HEK293 (cell line): ENCODE measurements around the gene SLC6A17.

ENCODE experiments used
- CTCF ChIA-PET: fragments of 350-600 bp; formaldehyde crosslinking; extraction: SDS; loops from one replicate; lab custom pipeline; 2021; ENCODE audit warnings: antibody characterized with exemption; lab: Yijun Ruan, JAX
- POLR2A ChIA-PET: fragments of 300-600 bp; formaldehyde crosslinking; extraction: SDS; loops from one replicate; lab custom pipeline; 2020; ENCODE audit warnings: antibody characterized with exemption, inconsistent platforms; lab: Yijun Ruan, JAX
- H3K27ac ChIP-seq: fragments of 200-500 bp; sonication (Bioruptor generic); 2 replicates; pipeline ENCODE4 v1.5.1; 2014; ENCODE audit warnings: low read depth, low read length, control low read depth, inconsistent platforms; ENCODE audit errors: extremely low read depth
- H3K36me3 ChIP-seq, 2 experiments: fragments of 200-500 bp in 1 of 2; sonication (Bioruptor generic) in 1 of 2; 1 replicate in 1 of 2; 2 replicates in 1 of 2; pipeline ENCODE4 v1.5.1; 2014 to 2017; ENCODE audit warnings: inconsistent platforms in 2 of 2, low read length in 2 of 2; ENCODE audit not compliant: control insufficient read depth in 2 of 2, insufficient read depth in 1 of 2
- H3K4me1 ChIP-seq: fragments of 200-500 bp; sonication (Bioruptor generic); 2 replicates; pipeline ENCODE4 v1.5.1; 2014; ENCODE audit warnings: mild to moderate bottlenecking, low read length, inconsistent platforms; ENCODE audit not compliant: control insufficient read depth, insufficient read depth
- H3K4me3 ChIP-seq: 2 replicates; pipeline ENCODE4 v1.5.1; 2011; ENCODE audit warnings: low read depth, mild to moderate bottlenecking, control low read depth, low read length, moderate library complexity
- H3K9me3 ChIP-seq: fragments of 200-500 bp; sonication (Bioruptor generic); 2 replicates; pipeline ENCODE4 v1.5.1; 2014; ENCODE audit warnings: low read depth, low read length, inconsistent platforms; ENCODE audit not compliant: control insufficient read depth, insufficient read depth
- GLI2 ChIP-seq: fragments of 450-650 bp; formaldehyde crosslinking; IDR thresholded peaks from 2 replicates; pipeline ENCODE4; 2017; ENCODE audit warnings: missing biosample characterization, missing genetic modification characterization, low read depth, borderline replicate concordance
- GLI4 ChIP-seq: fragments of 450-650 bp; formaldehyde crosslinking; IDR thresholded peaks from 2 replicates; pipeline ENCODE4 v1.5.1; 2016; ENCODE audit warnings: missing biosample characterization, missing genetic modification characterization
- GLIS1 ChIP-seq: fragments of 450-650 bp; formaldehyde crosslinking; IDR thresholded peaks from 2 replicates; pipeline ENCODE4 v1.5.1; 2016; ENCODE audit warnings: missing biosample characterization, missing genetic modification characterization
- KLF7 ChIP-seq: fragments of 450-650 bp; formaldehyde crosslinking; IDR thresholded peaks from 2 replicates; pipeline ENCODE4 v1.5.1; 2016; ENCODE audit warnings: missing biosample characterization, missing genetic modification characterization, borderline replicate concordance
- KLF8 ChIP-seq: fragments of 450-650 bp; formaldehyde crosslinking; IDR thresholded peaks from 2 replicates; pipeline ENCODE4 v1.5.1; 2016; ENCODE audit warnings: missing biosample characterization, missing genetic modification characterization
- OVOL3 ChIP-seq: fragments of 450-650 bp; formaldehyde crosslinking; IDR thresholded peaks from 2 replicates; pipeline ENCODE4 v1.5.1; 2016; ENCODE audit warnings: missing biosample characterization, missing genetic modification characterization
- SP7 ChIP-seq: fragments of 450-650 bp; formaldehyde crosslinking; IDR thresholded peaks from 2 replicates; pipeline ENCODE4 v1.5.1; 2016; ENCODE audit warnings: missing biosample characterization, missing genetic modification characterization
- TCF7L2 ChIP-seq: IDR thresholded peaks from 2 replicates; pipeline ENCODE4 v1.6.1; 2011; ENCODE audit warnings: low read depth, mild to moderate bottlenecking, inconsistent platforms, low read length, moderate library complexity, borderline replicate concordance
- ZBTB17 ChIP-seq: fragments of 450-650 bp; formaldehyde crosslinking; IDR thresholded peaks from 2 replicates; pipeline ENCODE4 v1.5.1; 2016; ENCODE audit warnings: missing biosample characterization, missing genetic modification characterization
- ZBTB20 ChIP-seq: fragments of 450-650 bp; formaldehyde crosslinking; IDR thresholded peaks from 2 replicates; pipeline ENCODE4 v1.5.1; 2016; ENCODE audit warnings: missing biosample characterization, missing genetic modification characterization
- ZFP41 ChIP-seq: fragments of 450-650 bp; formaldehyde crosslinking; IDR thresholded peaks from 2 replicates; pipeline ENCODE4 v1.5.1; 2016; ENCODE audit warnings: missing biosample characterization, missing genetic modification characterization, borderline replicate concordance
- ZIC2 ChIP-seq: fragments of 450-650 bp; formaldehyde crosslinking; IDR thresholded peaks from 2 replicates; pipeline ENCODE4 v1.5.1; 2016; ENCODE audit warnings: missing biosample characterization, missing genetic modification characterization
- ZNF19 ChIP-seq: fragments of 450-650 bp; formaldehyde crosslinking; IDR thresholded peaks from 2 replicates; pipeline ENCODE4; 2016; ENCODE audit warnings: missing biosample characterization, missing genetic modification characterization, low read depth
- ZNF2 ChIP-seq: fragments of 450-650 bp; formaldehyde crosslinking; IDR thresholded peaks from 2 replicates; pipeline ENCODE4 v1.5.1; 2016; ENCODE audit warnings: missing biosample characterization, missing genetic modification characterization
- ZNF223 ChIP-seq: fragments of 450-650 bp; formaldehyde crosslinking; IDR thresholded peaks from 2 replicates; pipeline ENCODE4 v1.5.1; 2016; ENCODE audit warnings: missing biosample characterization, missing genetic modification characterization
- ZNF24 ChIP-seq: fragments of 450-650 bp; formaldehyde crosslinking; IDR thresholded peaks from 2 replicates; pipeline ENCODE4 v1.5.1; 2016; ENCODE audit warnings: missing biosample characterization, missing genetic modification characterization
- ZNF302 ChIP-seq: fragments of 450-650 bp; formaldehyde crosslinking; IDR thresholded peaks from 2 replicates; pipeline ENCODE4 v1.5.1; 2016; ENCODE audit warnings: missing biosample characterization, missing genetic modification characterization, low read depth
- ZNF366 ChIP-seq: fragments of 450-650 bp; formaldehyde crosslinking; conservative IDR thresholded peaks from 2 replicates; pipeline ENCODE4 v1.5.1; 2016; ENCODE audit warnings: missing biosample characterization, missing genetic modification characterization
- ZNF433 ChIP-seq: fragments of 450-650 bp; formaldehyde crosslinking; IDR thresholded peaks from 2 replicates; pipeline ENCODE4 v1.5.1; 2016; ENCODE audit warnings: missing biosample characterization, missing genetic modification characterization, low read depth
- ZNF529 ChIP-seq: fragments of 450-650 bp; formaldehyde crosslinking; IDR thresholded peaks from 2 replicates; pipeline ENCODE4 v1.5.1; 2017; ENCODE audit warnings: missing genetic modification characterization, missing biosample characterization; ENCODE audit not compliant: insufficient replicate concordance
- ZNF558 ChIP-seq: fragments of 450-650 bp; formaldehyde crosslinking; IDR thresholded peaks from 2 replicates; pipeline ENCODE4 v1.5.1; 2016; ENCODE audit warnings: missing biosample characterization, missing genetic modification characterization
- ZNF629 ChIP-seq: fragments of 450-650 bp; formaldehyde crosslinking; IDR thresholded peaks from 2 replicates; pipeline ENCODE4 v1.5.1; 2017; ENCODE audit warnings: missing biosample characterization, missing genetic modification characterization
- ZNF654 ChIP-seq: fragments of 450-650 bp; formaldehyde crosslinking; IDR thresholded peaks from 2 replicates; pipeline ENCODE4 v1.5.1; 2016; ENCODE audit warnings: low read depth, missing biosample characterization, missing genetic modification characterization
- ZNF660 ChIP-seq: fragments of 450-650 bp; IDR thresholded peaks from 2 replicates; pipeline ENCODE4 v1.5.1; 2018; ENCODE audit warnings: missing biosample characterization, mild to moderate bottlenecking, missing genetic modification characterization
- ZXDB ChIP-seq: fragments of 450-650 bp; formaldehyde crosslinking; IDR thresholded peaks from 2 replicates; pipeline ENCODE4 v1.5.1; 2016; ENCODE audit warnings: missing biosample characterization, missing genetic modification characterization
- TF ChIP-seq, protein P1 (sequence below): fragments of 450-650 bp; formaldehyde crosslinking; IDR thresholded peaks from 2 replicates; pipeline ENCODE4 v1.5.1; 2016; ENCODE audit warnings: missing biosample characterization, missing genetic modification characterization
- TF ChIP-seq, protein P2 (sequence below): fragments of 450-650 bp; formaldehyde crosslinking; IDR thresholded peaks from 2 replicates; pipeline ENCODE4 v1.5.1; 2016; ENCODE audit warnings: missing biosample characterization, missing genetic modification characterization
- TF ChIP-seq, protein P3 (sequence below): fragments of 450-650 bp; formaldehyde crosslinking; IDR thresholded peaks from 2 replicates; pipeline ENCODE4; 2016; ENCODE audit warnings: missing biosample characterization, missing genetic modification characterization
- TF ChIP-seq, protein P4 (sequence below): fragments of 450-650 bp; formaldehyde crosslinking; IDR thresholded peaks from 2 replicates; pipeline ENCODE4 v1.5.1; 2016; ENCODE audit warnings: missing biosample characterization, missing genetic modification characterization, borderline replicate concordance
- TF ChIP-seq, protein P5 (sequence below): fragments of 450-650 bp; formaldehyde crosslinking; IDR thresholded peaks from 2 replicates; pipeline ENCODE4 v1.5.1; 2016; ENCODE audit warnings: missing biosample characterization, missing genetic modification characterization

The SLC6A17 gene

DNA sequence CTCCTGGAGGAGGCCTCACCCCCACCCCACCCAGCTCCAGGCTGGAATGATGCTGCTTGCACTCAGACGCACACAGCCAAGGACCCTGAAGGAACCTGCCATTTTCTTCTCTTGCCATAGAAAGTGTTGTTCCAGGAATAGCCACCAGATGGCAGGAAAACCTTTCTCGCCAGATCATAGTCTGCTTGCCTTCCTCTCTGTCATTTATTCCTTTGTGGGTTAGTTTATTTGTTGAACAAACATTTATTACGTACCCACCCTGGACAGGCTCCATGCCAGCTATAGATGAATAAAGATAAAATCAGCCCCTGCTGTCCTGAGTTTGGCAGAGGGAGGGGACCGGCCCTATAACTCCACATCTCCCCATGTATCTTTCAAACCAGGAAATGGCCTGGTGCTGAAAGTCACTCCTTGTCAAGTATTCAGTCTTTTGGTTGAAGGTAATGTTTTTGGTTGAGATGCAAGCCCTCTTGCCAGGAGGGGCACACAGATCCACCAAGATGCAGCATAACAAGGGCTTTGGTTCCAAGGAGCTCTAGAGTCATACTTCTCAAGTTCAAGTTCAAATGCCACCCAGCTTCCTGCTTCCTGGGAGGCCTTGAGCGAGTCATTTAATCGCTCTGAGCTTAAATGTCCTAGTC, 52.8 kb downstream of the SLC6A17 start:
- Histone ChIP-seq H3K4me1 (no peaks in the 10 kb centered on the region), H3K36me3 (no peaks in the 10 kb centered on the region), H3K27ac (no peak overlapping the region), H3K4me3 (no peak overlapping the region), H3K9me3 (no peaks in the 10 kb centered on the region)
- POLR2A ChIA-PET = interaction anchor here (0.5 to 1.1 kb wide), 2 partner anchors 136 to 197 kb away, joined by 3 read pairs; partner anchors contain the start of gene RBM15
- CTCF ChIA-PET = interaction anchor here (0.6 to 20.2 kb wide), 46 partner anchors 9 to 581 kb away, joined by 3 to 662 read pairs (median 4); partner anchors contain the start of genes PROK1 and RBM15
- TF ChIP-seq KLF7 (no peak), ZNF629 (tag by site-specific recombination) (peak; percentile 49; the same call in 1 of the 2 replicates), ZNF2 (tag by site-specific recombination) (0 out of 2 replicates have a peak, but pooled peaks have one; percentile 29), ZNF529 (no peak), ZNF19 (tag by site-specific recombination) (no peak), GLI4 (tag by site-specific recombination) (no peak), TCF7L2 (no peak), ZNF558 (no peak), SP7 (tag by site-specific recombination) (no peak), GLI2 (tag by site-specific recombination) (no peak), KLF8 (tag by site-specific recombination) (no peak), ZNF366 (tag by site-specific recombination) (peak; percentile 70), GLIS1 (tag by site-specific recombination) (peak; percentile 59; the same call in 1 of the 2 replicates), ZXDB (tag by site-specific recombination) (peak; percentile 58; the same call in 1 of the 2 replicates), ZNF24 (tag by site-specific recombination) (0 out of 2 replicates have a peak, but pooled peaks have one; percentile 42), ZNF654 (tag by site-specific recombination) (peak; percentile 85), ZBTB17 (tag by site-specific recombination) (peak; percentile 56), ZBTB20 (tag by site-specific recombination) (peak; percentile 16; the same call in 1 of the 2 replicates), ZNF660 (peak; percentile 72), ZIC2 (tag by site-specific recombination) (0 out of 2 replicates have a peak, but pooled peaks have one; percentile 29), OVOL3 (tag by site-specific recombination) (no peak), ZNF433 (tag by site-specific recombination) (no peak), ZFP41 (no peak), ZNF223 (tag by site-specific recombination) (no peak), ZNF302 (no peak)
- TF ChIP-seq, protein P1, sequence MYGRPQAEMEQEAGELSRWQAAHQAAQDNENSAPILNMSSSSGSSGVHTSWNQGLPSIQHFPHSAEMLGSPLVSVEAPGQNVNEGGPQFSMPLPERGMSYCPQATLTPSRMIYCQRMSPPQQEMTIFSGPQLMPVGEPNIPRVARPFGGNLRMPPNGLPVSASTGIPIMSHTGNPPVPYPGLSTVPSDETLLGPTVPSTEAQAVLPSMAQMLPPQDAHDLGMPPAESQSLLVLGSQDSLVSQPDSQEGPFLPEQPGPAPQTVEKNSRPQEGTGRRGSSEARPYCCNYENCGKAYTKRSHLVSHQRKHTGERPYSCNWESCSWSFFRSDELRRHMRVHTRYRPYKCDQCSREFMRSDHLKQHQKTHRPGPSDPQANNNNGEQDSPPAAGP (tag by site-specific recombination) = no peak
- TF ChIP-seq, protein P2, sequence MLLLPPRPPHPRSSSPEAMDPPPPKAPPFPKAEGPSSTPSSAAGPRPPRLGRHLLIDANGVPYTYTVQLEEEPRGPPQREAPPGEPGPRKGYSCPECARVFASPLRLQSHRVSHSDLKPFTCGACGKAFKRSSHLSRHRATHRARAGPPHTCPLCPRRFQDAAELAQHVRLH (tag by site-specific recombination) = no peak
- TF ChIP-seq, protein P3, sequence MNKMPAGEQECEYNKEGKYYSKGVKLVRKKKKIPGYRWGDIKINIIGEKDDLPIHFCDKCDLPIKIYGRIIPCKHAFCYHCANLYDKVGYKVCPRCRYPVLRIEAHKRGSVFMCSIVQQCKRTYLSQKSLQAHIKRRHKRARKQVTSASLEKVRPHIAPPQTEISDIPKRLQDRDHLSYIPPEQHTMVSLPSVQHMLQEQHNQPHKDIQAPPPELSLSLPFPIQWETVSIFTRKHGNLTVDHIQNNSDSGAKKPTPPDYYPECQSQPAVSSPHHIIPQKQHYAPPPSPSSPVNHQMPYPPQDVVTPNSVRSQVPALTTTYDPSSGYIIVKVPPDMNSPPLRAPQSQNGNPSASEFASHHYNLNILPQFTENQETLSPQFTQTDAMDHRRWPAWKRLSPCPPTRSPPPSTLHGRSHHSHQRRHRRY (tag by site-specific recombination) = no peak
- TF ChIP-seq, protein P4, sequence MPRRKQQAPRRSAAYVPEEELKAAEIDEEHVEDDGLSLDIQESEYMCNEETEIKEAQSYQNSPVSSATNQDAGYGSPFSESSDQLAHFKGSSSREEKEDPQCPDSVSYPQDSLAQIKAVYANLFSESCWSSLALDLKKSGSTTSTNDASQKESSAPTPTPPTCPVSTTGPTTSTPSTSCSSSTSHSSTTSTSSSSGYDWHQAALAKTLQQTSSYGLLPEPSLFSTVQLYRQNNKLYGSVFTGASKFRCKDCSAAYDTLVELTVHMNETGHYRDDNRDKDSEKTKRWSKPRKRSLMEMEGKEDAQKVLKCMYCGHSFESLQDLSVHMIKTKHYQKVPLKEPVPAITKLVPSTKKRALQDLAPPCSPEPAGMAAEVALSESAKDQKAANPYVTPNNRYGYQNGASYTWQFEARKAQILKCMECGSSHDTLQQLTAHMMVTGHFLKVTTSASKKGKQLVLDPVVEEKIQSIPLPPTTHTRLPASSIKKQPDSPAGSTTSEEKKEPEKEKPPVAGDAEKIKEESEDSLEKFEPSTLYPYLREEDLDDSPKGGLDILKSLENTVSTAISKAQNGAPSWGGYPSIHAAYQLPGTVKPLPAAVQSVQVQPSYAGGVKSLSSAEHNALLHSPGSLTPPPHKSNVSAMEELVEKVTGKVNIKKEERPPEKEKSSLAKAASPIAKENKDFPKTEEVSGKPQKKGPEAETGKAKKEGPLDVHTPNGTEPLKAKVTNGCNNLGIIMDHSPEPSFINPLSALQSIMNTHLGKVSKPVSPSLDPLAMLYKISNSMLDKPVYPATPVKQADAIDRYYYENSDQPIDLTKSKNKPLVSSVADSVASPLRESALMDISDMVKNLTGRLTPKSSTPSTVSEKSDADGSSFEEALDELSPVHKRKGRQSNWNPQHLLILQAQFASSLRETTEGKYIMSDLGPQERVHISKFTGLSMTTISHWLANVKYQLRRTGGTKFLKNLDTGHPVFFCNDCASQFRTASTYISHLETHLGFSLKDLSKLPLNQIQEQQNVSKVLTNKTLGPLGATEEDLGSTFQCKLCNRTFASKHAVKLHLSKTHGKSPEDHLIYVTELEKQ (tag by site-specific recombination) = no peak
- TF ChIP-seq, protein P5, sequence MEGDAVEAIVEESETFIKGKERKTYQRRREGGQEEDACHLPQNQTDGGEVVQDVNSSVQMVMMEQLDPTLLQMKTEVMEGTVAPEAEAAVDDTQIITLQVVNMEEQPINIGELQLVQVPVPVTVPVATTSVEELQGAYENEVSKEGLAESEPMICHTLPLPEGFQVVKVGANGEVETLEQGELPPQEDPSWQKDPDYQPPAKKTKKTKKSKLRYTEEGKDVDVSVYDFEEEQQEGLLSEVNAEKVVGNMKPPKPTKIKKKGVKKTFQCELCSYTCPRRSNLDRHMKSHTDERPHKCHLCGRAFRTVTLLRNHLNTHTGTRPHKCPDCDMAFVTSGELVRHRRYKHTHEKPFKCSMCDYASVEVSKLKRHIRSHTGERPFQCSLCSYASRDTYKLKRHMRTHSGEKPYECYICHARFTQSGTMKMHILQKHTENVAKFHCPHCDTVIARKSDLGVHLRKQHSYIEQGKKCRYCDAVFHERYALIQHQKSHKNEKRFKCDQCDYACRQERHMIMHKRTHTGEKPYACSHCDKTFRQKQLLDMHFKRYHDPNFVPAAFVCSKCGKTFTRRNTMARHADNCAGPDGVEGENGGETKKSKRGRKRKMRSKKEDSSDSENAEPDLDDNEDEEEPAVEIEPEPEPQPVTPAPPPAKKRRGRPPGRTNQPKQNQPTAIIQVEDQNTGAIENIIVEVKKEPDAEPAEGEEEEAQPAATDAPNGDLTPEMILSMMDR (tag by site-specific recombination) = peak; percentile 79
